LNCaP clone FGC (cell line): ENCODE measurements around the gene LSP1.
"Not testable (repeated sequence)": the region's sequence is repeated elsewhere in the genome, so short reads cannot be mapped to it uniquely, and the experiment has no call there.

ENCODE experiments used
- DNase-seq: peaks from one replicate; pipeline ENCODE4 v3.0.0-alpha.2; 2011; ENCODE audit warnings: low read depth
- H3K4me3 ChIP-seq: 2 replicates; pipeline ENCODE4 v1.5.1; 2011; ENCODE audit warnings: mild to moderate bottlenecking, low read depth, low read length, control low read depth
- TF ChIP-seq, protein P1 (sequence below): IDR thresholded peaks from 2 replicates; pipeline ENCODE4 v1.5.1; 2012; ENCODE audit warnings: mild to moderate bottlenecking; ENCODE audit not compliant: control insufficient read depth, insufficient read depth; ENCODE audit errors: extremely low read depth

The LSP1 gene

DNA sequence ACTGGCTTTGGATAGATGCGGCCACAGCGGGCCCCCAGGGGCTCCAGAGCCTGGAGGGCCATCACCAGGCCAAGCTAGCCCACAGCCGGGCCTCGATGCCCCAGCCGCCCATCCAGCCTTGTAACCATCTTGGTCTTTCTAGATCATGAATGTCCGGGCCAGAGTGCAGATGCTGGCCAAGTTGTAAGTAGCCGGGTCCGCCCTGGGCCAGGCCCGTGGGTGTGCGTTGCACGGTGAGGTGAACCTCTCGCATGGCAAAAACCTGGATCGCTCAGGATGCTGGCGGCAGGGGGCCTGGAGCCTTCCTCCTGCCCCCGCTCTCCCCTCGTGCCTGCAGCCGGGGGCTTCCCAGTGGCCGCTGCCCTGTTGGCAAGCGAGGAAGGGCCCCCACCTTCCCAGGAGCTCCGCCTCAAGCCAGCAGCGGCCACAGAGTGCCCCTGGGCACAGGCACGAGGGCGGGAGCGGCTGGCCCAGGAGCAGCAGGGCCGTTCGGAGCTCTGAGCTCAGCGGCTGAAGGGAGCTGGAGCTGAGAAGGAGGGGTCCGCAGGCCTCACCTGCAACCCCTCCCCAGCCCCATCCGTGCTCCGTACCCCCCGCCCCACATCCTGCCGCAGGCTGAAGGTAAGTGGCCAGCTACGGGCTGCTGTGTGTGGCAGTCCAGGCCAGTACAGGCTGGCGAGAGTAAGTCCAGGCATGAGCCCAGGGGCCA lies 83.3 kb downstream of the LSP1 start:
- no peak overlapping the region for H3K4me3 ChIP-seq
- DNase-seq, result no peak
- TF ChIP-seq, protein P1, sequence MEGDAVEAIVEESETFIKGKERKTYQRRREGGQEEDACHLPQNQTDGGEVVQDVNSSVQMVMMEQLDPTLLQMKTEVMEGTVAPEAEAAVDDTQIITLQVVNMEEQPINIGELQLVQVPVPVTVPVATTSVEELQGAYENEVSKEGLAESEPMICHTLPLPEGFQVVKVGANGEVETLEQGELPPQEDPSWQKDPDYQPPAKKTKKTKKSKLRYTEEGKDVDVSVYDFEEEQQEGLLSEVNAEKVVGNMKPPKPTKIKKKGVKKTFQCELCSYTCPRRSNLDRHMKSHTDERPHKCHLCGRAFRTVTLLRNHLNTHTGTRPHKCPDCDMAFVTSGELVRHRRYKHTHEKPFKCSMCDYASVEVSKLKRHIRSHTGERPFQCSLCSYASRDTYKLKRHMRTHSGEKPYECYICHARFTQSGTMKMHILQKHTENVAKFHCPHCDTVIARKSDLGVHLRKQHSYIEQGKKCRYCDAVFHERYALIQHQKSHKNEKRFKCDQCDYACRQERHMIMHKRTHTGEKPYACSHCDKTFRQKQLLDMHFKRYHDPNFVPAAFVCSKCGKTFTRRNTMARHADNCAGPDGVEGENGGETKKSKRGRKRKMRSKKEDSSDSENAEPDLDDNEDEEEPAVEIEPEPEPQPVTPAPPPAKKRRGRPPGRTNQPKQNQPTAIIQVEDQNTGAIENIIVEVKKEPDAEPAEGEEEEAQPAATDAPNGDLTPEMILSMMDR, result no peak

DNA sequence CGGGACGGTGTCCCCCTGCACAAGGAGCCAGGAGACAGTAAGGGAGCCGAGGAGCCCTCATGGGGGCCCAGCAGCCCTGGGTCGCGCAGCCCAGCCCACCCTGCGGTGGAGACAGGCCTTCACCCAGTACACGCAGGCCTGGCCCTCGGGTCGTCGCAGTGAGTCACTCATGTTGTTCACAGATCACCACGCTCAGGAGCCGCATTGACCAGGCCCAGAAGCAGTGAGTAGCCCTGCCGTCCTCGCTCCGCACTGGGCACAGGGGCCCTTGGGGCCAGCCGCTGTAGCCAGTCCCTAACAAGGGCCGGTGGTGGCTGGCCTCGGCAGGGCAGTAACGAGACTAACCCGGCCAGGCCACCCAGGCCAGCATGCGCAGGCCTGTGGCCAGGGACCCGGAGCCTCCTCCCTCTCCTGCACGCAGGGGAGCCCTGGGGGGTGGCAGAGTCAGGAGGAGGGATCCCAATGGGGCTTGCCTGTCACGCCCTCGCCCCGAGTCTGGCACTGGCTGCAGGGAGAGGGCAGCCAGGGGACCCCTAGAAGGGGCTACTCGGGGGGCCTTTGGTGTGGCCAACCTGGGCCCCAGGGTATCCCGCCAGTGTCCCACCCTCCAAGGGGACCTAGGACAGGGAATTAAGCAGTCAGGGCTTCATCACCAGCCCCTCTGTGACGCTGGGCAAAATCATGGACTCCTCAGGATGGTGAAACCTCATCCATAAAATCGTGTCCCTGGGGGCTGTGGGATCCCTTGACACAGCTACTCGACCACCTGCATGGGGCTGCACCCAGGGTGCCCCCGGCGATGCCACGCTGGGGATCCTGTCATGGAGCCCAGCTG lies 84.1 kb downstream of the LSP1 start:
- no peak for DNase-seq

DNA sequence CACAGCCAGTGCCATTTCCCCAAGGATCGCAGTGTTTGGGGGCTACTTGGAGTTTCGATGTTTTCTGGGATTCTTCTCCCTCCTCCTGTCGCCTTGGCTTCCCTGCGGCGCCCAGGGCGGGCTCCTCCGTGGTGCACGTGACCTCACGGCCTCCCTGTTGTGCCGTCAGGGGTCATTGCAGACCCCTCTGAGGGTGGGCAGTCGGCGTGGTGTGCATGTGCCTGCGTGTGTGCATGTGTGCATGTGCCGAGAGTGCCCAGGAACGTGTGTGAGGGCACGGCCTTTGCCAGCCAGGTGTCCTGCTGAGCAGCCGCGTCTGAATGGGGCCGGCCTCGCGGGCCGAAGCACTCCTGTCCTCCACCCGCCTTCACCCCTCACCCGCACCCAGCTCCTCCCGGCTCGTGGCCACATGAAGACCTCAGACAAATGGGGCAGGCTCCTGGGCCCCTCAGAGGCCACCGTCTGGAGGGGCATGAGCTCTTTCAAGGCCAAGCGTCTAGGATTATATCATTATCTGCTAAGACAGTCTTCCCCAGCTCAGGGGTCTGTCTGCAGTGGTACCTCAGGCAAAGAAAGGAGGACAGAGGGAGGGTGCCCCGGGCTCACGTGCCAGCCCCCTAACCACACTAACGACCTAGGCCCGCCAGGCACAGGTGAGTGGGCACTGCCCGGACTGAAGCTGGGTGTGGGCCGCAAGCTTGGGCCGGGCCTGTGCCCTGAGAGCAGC lies 84.9 kb downstream of the LSP1 start:
- TF ChIP-seq, protein P1, result no peak
- no peak overlapping the region for H3K4me3 ChIP-seq
- no peak for DNase-seq

More for the DNA sequence above, 84.1 kb downstream of the LSP1 start:
- TF ChIP-seq, protein P1, result no peak
- no peak overlapping the region for H3K4me3 ChIP-seq

- DNase-seq, result no peak
- no peak overlapping the region for H3K4me3 ChIP-seq
- TF ChIP-seq, protein P1, result no peak
Measured at GRCh38 chr11:1938343-1939005, 85.6 kb downstream of the LSP1 start.

DNA sequence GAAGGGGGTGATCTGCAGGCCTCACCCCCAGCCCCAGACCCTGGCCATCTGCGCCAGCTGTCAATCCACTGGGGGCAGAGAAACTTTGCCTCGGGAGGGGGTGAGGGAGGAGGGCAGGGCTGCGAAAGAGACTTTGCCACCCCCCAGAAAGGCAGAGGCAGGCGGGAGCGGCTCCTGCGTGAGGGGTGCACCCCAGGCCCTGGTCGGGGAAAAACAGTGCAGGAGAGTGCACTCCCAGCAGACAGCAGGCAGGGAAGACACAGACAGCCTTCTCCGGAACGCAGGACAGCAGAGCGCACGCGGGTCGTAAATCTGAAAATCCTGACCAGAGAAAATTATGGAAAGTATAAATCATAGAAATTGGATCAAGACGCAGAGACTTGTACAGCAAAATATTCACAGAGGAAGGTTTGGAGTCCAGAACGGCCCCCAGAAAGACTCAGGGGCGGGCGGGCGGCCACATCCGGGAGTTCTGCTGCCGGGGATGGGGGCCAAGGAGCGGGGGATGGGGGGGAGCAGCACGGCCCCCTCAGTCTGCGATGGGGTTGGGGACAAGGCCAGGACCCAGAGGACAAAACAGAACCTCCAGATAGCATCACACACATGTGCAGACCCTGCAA lies 86.2 kb downstream of the LSP1 start:
- TF ChIP-seq, protein P1, result no peak
- H3K4me3 ChIP-seq, result no peak overlapping the region
- DNase-seq, result no peak

DNA sequence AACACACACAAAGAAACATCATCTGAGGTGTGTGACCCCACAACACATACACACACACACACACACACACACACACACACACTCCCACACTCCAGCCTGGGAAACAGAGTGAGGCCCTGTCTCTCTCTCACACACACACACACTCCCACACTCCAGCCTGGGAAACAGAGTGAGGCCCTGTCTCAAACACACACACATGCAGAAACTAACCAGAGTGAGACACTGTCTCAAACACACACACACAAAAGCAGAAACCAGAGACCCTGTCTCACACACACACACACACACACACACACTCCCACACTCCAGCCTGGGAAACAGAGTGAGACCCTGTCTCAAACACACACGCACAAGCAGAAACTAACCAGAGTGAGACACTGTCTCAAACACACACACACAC lies 86.9 kb downstream of the LSP1 start:
- DNase-seq, H3K4me3 ChIP-seq: not testable (repeated sequence)
